Naive thymus-derived CD8-positive, alpha-beta T cell (primary cell): ENCODE measurements around the gene FTL. TPM values are rescaled to one million over a fixed set of nuclear protein-coding genes. Genes with fewer than 3 reads are reported as not detected.
"Not testable (repeated sequence)": the region's sequence is repeated elsewhere in the genome, so short reads cannot be mapped to it uniquely, and the experiment has no call there.

Experiments
- ATAC-seq, 2 donors: fragments of 150-1000 bp; cut with Tn5 transposase in 1 of 2; sonication (Bioruptor Pico), chemical (Tn5 transposase) in 1 of 2; 1 replicate in 1 of 2; 2 replicates in 1 of 2; pipeline ENCODE4 v1.10.0; 2021; ENCODE audit warnings: mild to moderate bottlenecking in 2 of 2, moderate library complexity in 2 of 2
- POLR2A ChIA-PET: fragments of 350-600 bp; sonication (Branson Sonifier 250); formaldehyde crosslinking; loops from one replicate; lab custom pipeline; 2021; ENCODE audit warnings: antibody characterized with exemption; lab: Charles Lee
- DNase-seq, 10 donors: peaks; one replicate each; pipeline versions ENCODE4 v3.0.0 to v3.0.0-alpha.2; 2020 to 2022
- H3K27ac Mint-ChIP-seq, 10 donors: one replicate each; pipeline ENCODE4 v1.8.0; 2020 to 2022; ENCODE audit warnings: mild to moderate bottlenecking in 10 of 10, mixed read lengths in 10 of 10, moderate library complexity in 4 of 10, inconsistent platforms in 1 of 10
- H3K27me3 Mint-ChIP-seq, 5 donors: one replicate each; pipeline ENCODE4 v1.8.0; 2021 to 2022; ENCODE audit warnings: mixed read lengths in 5 of 5
- H3K36me3 Mint-ChIP-seq, 3 donors: one replicate each; pipeline ENCODE4 v1.8.0; 2020 to 2022; ENCODE audit warnings: mixed read lengths in 3 of 3, mild to moderate bottlenecking in 2 of 3, inconsistent platforms in 1 of 3
- H3K4me1 Mint-ChIP-seq, 4 donors: one replicate each; pipeline ENCODE4 v1.8.0; 2021 to 2022; ENCODE audit warnings: mixed read lengths in 4 of 4
- H3K4me3 Mint-ChIP-seq, 10 donors: one replicate each; pipeline ENCODE4 v1.8.0; 2020 to 2022; ENCODE audit warnings: mild to moderate bottlenecking in 10 of 10, mixed read lengths in 10 of 10, moderate library complexity in 6 of 10, inconsistent platforms in 1 of 10
- H3K9me3 Mint-ChIP-seq, 9 donors: one replicate each; pipeline ENCODE4 v1.8.0; 2020 to 2022; ENCODE audit warnings: mixed read lengths in 9 of 9, mild to moderate bottlenecking in 3 of 9, inconsistent platforms in 1 of 9, moderate library complexity in 1 of 9
- polyA plus RNA-seq, 3 donors: library from polyadenylated mRNA; unstranded; fragments of 300-500 nt; fragmentation: Illumina TruSeq; gene quantifications; one replicate each; pipeline ENCODE4 v1.2.3, GENCODE V29; 2021
- total RNA-seq, 8 experiments: library from RNA in 2 of 8; stranded (reverse) in 2 of 8; gene quantifications; one replicate each; pipeline ENCODE4 v1.2.3 and lab custom pipeline; 2021 to 2026

FTL gene
- total and polyA plus RNA-seq, 5 experiments from 2014 or later: 1,370 to 4,899 (median 4,833) TPM

DNA sequence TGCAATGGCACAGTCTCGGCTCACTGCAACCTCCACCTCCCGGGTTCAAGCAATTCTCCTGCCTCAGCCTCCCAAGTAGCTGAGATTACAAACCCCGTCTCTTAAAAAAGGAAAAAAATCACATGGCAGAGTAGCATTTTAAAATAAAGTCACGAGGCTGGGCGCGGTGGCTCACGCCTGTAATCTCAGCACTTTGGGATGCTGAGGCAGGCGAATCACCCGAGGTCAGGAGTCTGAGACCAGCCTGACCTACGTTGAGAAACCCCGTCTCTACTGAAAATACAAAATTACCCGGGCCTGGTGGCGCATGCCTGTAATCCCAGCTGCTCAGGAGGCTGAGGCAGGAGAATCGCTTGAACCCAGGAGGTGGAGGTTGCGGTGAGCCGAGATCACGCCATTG, 37.4 kb upstream of the FTL start:
- POLR2A ChIA-PET: interaction anchor here (0.7 kb wide), 3 partner anchors 40 to 265 kb away, joined by 3 to 6 read pairs (median 3); no protein-coding TSS in a partner anchor
- not testable (repeated sequence) for H3K4me1 Mint-ChIP-seq, H3K27ac Mint-ChIP-seq, ATAC-seq, H3K36me3 Mint-ChIP-seq, DNase-seq, H3K27me3 Mint-ChIP-seq, H3K9me3 Mint-ChIP-seq, H3K4me3 Mint-ChIP-seq

DNA sequence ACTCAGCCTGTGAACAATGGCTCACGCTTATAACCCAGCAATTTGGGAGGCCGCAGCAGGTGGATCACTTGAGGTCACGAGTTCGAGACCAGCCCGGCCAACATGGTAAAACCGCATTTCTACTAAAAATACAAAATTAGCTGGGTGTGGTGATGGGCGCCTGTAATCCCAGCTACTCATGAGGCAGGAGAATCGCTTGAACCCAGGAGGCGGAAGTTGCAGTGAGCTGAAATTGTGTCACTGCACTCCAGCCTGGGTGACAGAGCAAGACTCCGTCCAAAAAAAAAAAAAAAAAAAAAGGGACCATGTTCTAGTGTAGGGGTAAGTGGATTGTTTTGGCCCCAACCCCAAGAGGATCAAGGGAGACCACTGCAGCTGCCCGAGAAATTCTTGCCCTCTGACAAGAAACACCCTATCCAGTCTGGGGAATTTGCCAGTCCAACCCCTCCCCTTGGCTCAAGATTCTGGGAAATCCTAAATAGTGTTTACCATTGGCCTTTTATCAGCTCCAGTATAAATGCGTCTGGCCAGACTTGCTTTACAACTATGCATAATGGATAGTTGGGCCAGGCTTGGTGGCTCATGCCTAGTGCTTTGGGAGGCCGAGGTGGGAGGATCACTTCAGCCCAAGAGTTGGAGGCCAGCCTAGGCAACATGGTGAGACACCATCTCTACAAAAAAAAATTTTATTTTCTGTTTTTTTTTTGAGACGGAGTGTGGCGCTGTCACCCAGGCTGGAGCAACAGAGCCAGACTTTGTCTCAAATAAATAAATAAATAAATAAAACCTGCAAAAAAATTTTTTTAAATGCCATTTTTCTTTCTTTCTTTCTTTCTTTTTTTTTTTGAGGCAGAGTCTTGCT, 36.7 kb upstream of the FTL start:
- Mint-ChIP-seq H3K36me3 (peaks cover 0 to 2% (median 0%) of the 10 kb centered on the region in 3 donors), H3K4me3 (no peak overlapping the region), H3K27ac (no peak overlapping the region), H3K9me3 (no peaks in the 10 kb centered on the region), H3K4me1 (peaks cover 0 to 10% (median 5%) of the 10 kb centered on the region in 4 donors), H3K27me3 (peaks cover 0 to 3% (median 0%) of the 10 kb centered on the region in 5 donors)
- POLR2A ChIA-PET: interaction anchor here (0.6 to 0.9 kb wide), 5 partner anchors 9 to 265 kb away, joined by 3 to 7 read pairs (median 3); no protein-coding TSS in a partner anchor
- DNase-seq (no peak), ATAC-seq (no peak)

DNA sequence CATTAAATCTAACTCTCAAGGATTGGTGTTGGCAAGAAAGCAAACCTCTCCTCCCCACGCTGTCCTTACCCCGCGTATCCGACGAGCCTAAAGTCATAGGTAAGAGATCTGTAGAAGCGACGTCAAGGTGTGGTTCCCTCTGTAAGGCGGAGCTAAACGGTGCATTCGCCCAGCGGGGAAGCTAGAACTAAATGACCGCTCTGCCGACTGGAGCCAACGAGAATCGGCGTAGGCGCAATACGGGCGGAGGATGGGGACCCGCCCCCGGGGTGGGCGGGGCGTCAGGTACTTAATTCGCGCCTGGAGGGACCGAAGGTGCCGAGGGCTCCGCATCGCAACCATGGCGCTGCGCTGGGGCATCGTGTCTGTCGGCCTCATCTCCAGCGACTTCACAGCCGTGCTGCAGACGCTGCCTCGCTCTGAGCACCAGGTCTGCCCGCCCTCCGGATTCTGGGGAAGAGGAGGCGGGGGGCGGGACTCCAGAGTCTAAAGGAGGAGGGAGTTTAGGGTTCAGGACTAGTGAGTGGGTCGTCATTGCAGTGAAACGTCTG, 31.7 kb upstream of the FTL start, which contains the start of gene DHDH:
Gene DHDH, plus strand, starts transcription at position 318 of the 551 bp plus-strand sequence. Its CDS starts 23 bp downstream, at position 341.
- no peaks in the 10 kb centered on the region for H3K36me3 Mint-ChIP-seq
- peaks cover 3 to 21% (median 12%) of the 10 kb centered on the region in 4 donors for H3K4me1 Mint-ChIP-seq
- peak within 1 kb of the TSS; percentile 80 to 94 (median 88) for H3K4me3 Mint-ChIP-seq
- ATAC-seq (peak; percentile 96 to 98), DNase-seq (peak; percentile 74 to 91 (median 86))
- POLR2A ChIA-PET: interaction anchor here (1.1 to 1.5 kb wide), 7 partner anchors 9 to 91 kb away, joined by 3 to 6 read pairs (median 4); partner anchors contain the start of genes GYS1, NUCB1 and RUVBL2
- H3K27ac Mint-ChIP-seq: peak within 1 kb of the TSS; percentile 5 to 95 (median 89)
- no peaks in the 10 kb centered on the region for H3K9me3 Mint-ChIP-seq
- peaks cover 0 to 3% (median 0%) of the 10 kb centered on the region in 5 donors for H3K27me3 Mint-ChIP-seq

DNA sequence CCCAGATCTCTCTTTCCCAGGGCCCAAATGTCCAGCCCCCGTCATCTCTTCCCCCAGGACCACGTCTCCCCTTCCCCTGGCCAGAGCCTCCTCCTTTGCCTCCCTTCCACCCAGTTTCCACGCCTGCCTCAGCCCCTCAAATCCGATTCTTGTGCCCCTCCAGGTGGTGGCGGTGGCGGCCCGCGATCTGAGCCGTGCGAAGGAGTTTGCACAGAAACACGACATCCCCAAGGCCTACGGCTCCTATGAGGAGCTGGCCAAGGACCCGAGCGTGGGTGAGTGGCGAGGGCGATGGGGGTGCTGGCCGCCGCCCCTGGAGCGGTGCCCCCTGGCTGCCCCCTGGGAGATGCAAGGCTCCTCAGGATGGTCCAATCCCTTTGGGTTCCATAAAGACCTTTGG, 30.3 kb upstream of the FTL start:
- Mint-ChIP-seq H3K4me3 (peak overlapping the region in 6 of 10 donors; percentile 38 to 94 (median 62)), H3K27ac (peak overlapping the region in 2 of 10 donors; percentile 60 to 87), H3K4me1 (peaks cover 3 to 21% (median 12%) of the 10 kb centered on the region in 4 donors), H3K27me3 (peaks cover 0 to 3% (median 0%) of the 10 kb centered on the region in 5 donors), H3K9me3 (no peaks in the 10 kb centered on the region), H3K36me3 (peaks cover 3 to 7% (median 4%) of the 10 kb centered on the region in 3 donors)
- no peak for ATAC-seq
- POLR2A ChIA-PET: interaction anchor here (0.6 kb wide), 1 partner anchor 1198 kb away, joined by 4 read pairs; no protein-coding TSS in a partner anchor
- no peak for DNase-seq

DNA sequence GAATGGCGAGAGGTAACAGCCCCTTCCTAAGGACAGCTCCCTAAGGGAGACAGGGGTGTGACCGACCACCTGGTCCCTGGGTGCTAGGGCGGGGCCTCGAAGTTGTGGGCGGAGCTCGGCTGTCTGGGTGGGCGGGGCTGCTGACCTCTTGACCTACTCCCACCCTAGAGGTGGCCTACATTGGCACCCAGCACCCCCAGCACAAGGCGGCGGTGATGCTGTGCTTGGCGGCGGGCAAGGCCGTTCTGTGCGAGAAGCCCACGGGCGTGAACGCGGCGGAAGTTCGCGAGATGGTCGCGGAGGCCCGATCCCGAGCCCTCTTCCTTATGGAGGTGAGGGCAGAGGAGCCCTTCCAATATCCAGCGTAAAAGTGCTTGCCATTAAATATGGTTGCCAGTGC, 29.2 kb upstream of the FTL start:
- H3K9me3 Mint-ChIP-seq: no peaks in the 10 kb centered on the region
- no peak overlapping the region for H3K27ac Mint-ChIP-seq
- peaks cover 3 to 21% (median 12%) of the 10 kb centered on the region in 4 donors for H3K4me1 Mint-ChIP-seq
- no peak for DNase-seq
- H3K36me3 Mint-ChIP-seq: peaks cover 4 to 15% (median 8%) of the 10 kb centered on the region in 3 donors
- H3K27me3 Mint-ChIP-seq: peaks cover 0 to 3% (median 0%) of the 10 kb centered on the region in 5 donors
- no peak for ATAC-seq
- POLR2A ChIA-PET: no interaction called here
- H3K4me3 Mint-ChIP-seq: no peak overlapping the region

DNA sequence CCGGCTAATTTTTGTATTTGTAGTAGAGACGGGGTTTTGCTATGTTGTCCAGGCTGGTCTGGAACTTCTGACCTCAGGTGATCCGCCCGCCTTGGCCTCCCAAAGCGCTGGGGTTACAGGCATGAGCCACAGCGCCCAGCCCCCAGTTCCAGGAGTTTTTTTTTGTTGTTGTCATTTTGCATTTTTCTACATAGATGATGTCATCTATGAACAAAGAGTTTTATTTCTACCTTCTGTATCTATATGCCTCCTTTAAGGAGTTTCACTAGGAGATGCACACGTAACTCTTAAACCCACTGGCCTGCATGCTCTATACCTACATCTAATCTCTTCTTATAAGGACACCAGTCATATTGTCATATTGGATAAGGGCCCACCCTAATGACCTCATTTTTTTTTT, 26.9 kb upstream of the FTL start:
- POLR2A ChIA-PET: no interaction called here
- H3K27ac Mint-ChIP-seq: no peak overlapping the region

DNA sequence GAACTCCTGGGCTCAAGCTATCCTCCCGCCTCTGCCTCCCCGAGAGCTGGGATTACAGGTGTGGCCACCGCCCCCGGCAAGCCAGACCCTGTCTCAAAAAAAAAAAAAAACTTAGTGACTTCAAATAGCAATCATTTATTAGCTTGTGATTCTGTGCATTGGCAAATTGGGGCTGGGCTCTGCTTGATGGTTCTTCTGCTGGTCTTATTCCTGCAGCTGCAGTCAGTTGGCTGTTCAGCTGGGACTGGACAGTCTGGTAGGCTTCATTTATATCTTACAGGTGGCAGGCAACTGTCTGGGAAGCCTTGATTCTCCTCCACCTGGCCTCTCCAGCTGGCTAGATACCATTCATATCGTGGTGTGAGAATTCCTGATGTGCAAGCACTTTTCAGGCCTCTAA, 24.2 kb upstream of the FTL start:
- H3K27me3 Mint-ChIP-seq: no peaks in the 10 kb centered on the region
- no peaks in the 10 kb centered on the region for H3K9me3 Mint-ChIP-seq
- peaks cover 0 to 2% (median 0%) of the 10 kb centered on the region in 4 donors for H3K4me1 Mint-ChIP-seq
- no peak overlapping the region for H3K4me3 Mint-ChIP-seq
- ATAC-seq (no peak), DNase-seq (no peak)
- no peak overlapping the region for H3K27ac Mint-ChIP-seq
- peaks cover 4 to 21% (median 15%) of the 10 kb centered on the region in 3 donors for H3K36me3 Mint-ChIP-seq
- POLR2A ChIA-PET: interaction anchor here (0.6 to 1.0 kb wide), 3 partner anchors 11 to 616 kb away, joined by 3 to 5 read pairs (median 3); no protein-coding TSS in a partner anchor

More for the DNA sequence above, 26.9 kb upstream of the FTL start:
- ATAC-seq (no peak), DNase-seq (no peak)
- Mint-ChIP-seq H3K4me3 (no peak overlapping the region), H3K9me3 (no peaks in the 10 kb centered on the region), H3K27me3 (peaks cover 0 to 1% (median 0%) of the 10 kb centered on the region in 5 donors), H3K36me3 (peaks cover 4 to 21% (median 15%) of the 10 kb centered on the region in 3 donors), H3K4me1 (peaks cover 3 to 18% (median 9%) of the 10 kb centered on the region in 4 donors)

DNA sequence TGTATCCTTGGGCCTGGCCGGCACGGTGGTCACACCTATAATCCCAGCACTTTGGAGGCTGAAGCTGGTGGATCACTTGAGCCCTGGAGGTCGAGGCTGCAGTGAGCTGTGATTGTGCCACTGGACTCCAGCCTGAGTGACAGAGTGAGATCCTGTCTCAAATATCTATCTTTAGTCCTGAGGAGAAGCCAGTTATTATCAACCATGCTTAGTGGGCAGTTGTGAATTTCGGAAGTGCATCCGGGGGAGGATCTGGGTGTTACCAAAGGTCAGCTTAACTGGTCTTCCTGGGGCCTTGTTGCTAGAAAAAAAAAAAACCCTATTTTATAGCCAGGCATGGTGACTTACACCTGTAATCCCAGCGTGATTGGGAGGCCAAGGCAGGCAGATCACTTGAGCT, 22.0 kb upstream of the FTL start:
- Mint-ChIP-seq H3K4me3 (no peak overlapping the region), H3K4me1 (peaks cover 0 to 2% (median 0%) of the 10 kb centered on the region in 4 donors), H3K9me3 (peaks cover 0 to 2% (median 0%) of the 10 kb centered on the region in 9 donors), H3K36me3 (peaks cover 4 to 21% (median 15%) of the 10 kb centered on the region in 3 donors), H3K27ac (no peak overlapping the region), H3K27me3 (no peaks in the 10 kb centered on the region)
- POLR2A ChIA-PET: interaction anchor here (0.7 to 1.2 kb wide), 2 partner anchors 11 to 965 kb away, joined by 3 read pairs; partner anchors contain the start of gene BAX
- no peak for ATAC-seq
- DNase-seq: no peak

DNA sequence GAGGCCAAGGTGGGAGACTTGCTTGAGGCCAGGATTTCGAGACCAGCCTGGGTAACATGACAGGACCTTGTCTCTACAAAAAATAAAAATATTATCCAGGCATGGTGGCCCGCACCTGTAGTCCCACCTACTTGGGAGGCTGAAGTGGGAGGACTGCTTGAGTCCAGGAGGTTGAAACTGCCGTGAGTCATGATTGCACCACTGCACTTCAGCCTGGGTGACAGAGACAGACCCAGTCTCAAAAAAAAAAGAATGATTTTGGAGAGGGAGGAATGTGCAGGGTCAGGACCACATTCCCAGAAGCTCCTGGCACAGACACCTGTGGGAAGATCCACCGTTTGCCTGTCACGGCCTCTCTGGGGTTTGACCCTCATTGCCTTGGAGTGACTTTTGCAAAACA, 19.7 kb upstream of the FTL start:
- no peak overlapping the region for H3K27ac Mint-ChIP-seq
- ATAC-seq (no peak), DNase-seq (no peak)
- no peak overlapping the region for H3K4me3 Mint-ChIP-seq
- H3K36me3 Mint-ChIP-seq: peaks cover 0 to 11% (median 9%) of the 10 kb centered on the region in 3 donors
- POLR2A ChIA-PET: interaction anchor here (1.3 kb wide), 1 partner anchor 19 kb away, joined by 3 read pairs; no protein-coding TSS in a partner anchor
- H3K4me1 Mint-ChIP-seq: peaks cover 0 to 2% (median 0%) of the 10 kb centered on the region in 4 donors
- H3K27me3 Mint-ChIP-seq: no peaks in the 10 kb centered on the region
- peaks cover 0 to 5% (median 0%) of the 10 kb centered on the region in 9 donors for H3K9me3 Mint-ChIP-seq

DNA sequence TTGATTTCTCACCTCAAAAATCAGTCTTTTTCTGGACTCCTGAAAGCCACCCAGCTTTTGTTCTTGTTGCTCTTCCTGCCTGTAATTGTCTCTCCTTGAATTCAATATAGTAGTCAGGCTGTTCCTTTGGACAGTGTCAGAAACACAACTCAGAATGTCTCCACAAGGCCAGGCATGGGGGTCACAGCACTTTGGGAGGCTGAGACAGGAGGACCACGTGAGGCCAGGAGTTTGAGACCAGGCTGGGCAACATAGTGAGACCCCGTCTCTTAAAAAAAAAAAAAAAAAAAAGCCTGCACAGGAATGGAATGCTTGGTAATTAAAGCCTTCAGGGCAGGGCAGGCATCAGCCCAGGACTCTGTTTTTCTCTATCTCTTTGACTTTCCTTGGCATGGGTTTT, 19.3 kb upstream of the FTL start:
- no peaks in the 10 kb centered on the region for H3K27me3 Mint-ChIP-seq
- H3K27ac Mint-ChIP-seq: no peak overlapping the region
- H3K36me3 Mint-ChIP-seq: peaks cover 0 to 7% (median 6%) of the 10 kb centered on the region in 3 donors
- peaks cover 0 to 2% (median 0%) of the 10 kb centered on the region in 4 donors for H3K4me1 Mint-ChIP-seq
- peaks cover 0 to 5% (median 0%) of the 10 kb centered on the region in 9 donors for H3K9me3 Mint-ChIP-seq
- POLR2A ChIA-PET: interaction anchor here (0.5 to 1.3 kb wide), 2 partner anchors 18 to 33 kb away, joined by 3 read pairs; no protein-coding TSS in a partner anchor
- ATAC-seq (no peak), DNase-seq (no peak)
- no peak overlapping the region for H3K4me3 Mint-ChIP-seq

DNA sequence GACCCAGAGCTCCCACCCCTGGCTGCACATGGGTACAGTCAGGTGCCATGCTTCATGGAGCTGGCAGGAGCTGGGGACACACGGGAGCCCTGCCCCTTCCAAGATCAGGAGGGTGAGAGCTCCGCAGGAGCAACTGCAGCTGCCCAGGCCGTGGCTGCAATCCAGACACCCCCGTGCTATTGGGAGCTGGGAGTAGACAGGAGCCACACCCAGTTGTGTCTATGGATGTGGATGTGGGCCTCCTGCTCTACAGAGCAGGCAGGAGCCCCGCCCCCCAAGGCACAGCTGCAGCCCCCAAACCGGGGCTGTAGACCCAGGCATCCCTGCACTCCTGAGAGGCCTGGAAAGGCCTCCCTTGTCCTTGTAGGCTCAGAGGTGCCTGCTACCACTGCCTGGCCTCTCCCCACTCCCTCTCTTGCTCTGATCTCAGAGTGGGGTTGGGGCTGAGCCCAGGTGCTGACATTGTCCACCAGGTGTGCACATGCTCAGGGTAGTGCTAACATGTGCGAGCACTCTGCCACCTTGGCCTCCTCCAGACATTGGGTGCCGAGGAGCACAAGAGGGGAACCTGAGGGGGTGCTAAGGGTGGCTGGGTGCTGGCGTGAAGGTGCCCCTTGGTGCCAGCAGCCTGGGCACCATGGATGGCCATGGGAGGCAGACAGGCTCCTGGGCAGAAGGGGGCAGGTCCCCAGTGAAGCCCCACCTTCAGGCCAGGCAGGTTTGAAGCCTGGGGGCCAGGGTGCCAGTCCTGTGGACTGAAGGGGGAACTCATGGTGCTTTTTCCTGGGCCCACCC, 18.4 kb upstream of the FTL start:
- Mint-ChIP-seq H3K4me3 (no peak overlapping the region), H3K27ac (no peak overlapping the region), H3K9me3 (peaks cover 0 to 5% (median 0%) of the 10 kb centered on the region in 9 donors), H3K36me3 (peaks cover 0 to 2% (median 0%) of the 10 kb centered on the region in 3 donors), H3K27me3 (no peaks in the 10 kb centered on the region), H3K4me1 (peaks cover 0 to 2% (median 0%) of the 10 kb centered on the region in 4 donors)
- DNase-seq: no peak
- no peak for ATAC-seq
- POLR2A ChIA-PET: interaction anchor here (0.5 kb wide), 1 partner anchor 34 kb away, joined by 3 read pairs; no protein-coding TSS in a partner anchor

DNA sequence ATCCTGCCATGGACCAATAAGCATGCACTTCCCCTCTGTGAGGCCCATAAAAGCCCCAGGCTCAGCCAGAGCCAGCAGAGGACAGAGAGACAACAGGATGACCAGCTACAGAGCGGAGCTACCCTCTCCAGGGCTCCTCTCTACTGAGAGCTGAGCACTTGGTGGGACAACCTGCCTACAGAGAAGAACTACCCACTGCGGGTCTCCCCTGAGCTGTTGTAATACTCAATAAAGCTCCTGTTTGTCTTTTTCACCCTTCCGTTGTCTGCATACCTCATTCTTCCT, 17.9 kb upstream of the FTL start:
- no peaks in the 10 kb centered on the region for H3K36me3 Mint-ChIP-seq
- POLR2A ChIA-PET: no interaction called here
- no peak for DNase-seq

More for the DNA sequence above, 17.9 kb upstream of the FTL start:
- no peaks in the 10 kb centered on the region for H3K27me3 Mint-ChIP-seq
- ATAC-seq: no peak
- H3K4me1 Mint-ChIP-seq: peaks cover 0 to 2% (median 0%) of the 10 kb centered on the region in 4 donors
- H3K4me3 Mint-ChIP-seq: no peak overlapping the region
- H3K27ac Mint-ChIP-seq: peak overlapping the region in 2 of 10 donors; percentile 13 to 34
- H3K9me3 Mint-ChIP-seq: peaks cover 0 to 5% (median 0%) of the 10 kb centered on the region in 9 donors
